GM19025 (cell line): ENCODE measurements around the gene ATP6V1C2.
"Not testable (repeated sequence)": the region's sequence is repeated elsewhere in the genome, so short reads cannot be mapped to it uniquely, and the experiment has no call there.

Experiments
- ATAC-seq: cut with Tn5 transposase; IDR thresholded peaks from one replicate; pipeline ENCODE4 v1.9.1; 2021; ENCODE audit warnings: mild to moderate bottlenecking, low read depth, moderate library complexity; ENCODE audit not compliant: unreplicated experiment

Gene ATP6V1C2

DNA sequence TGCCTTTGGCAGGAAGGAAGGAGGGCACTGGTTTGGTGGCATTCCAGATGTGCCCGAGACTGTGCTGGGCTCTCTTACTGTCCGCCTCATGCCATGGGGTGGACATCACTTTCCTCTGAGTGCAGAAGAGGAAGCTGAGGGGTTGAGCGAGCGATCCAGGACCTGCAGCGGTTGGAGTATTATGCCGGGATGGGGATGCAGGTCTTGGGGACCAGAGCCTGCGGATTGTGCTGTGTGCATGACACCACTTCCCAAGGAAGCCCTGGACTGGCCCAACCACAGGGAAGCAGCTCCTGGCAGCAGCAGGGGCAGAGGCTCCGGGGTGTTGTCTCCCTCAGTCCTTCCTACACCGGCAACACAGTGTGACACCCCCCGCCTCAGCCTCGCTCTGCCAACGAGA is 44.5 kb downstream of the ATP6V1C2 start:
- no peak for ATAC-seq

DNA sequence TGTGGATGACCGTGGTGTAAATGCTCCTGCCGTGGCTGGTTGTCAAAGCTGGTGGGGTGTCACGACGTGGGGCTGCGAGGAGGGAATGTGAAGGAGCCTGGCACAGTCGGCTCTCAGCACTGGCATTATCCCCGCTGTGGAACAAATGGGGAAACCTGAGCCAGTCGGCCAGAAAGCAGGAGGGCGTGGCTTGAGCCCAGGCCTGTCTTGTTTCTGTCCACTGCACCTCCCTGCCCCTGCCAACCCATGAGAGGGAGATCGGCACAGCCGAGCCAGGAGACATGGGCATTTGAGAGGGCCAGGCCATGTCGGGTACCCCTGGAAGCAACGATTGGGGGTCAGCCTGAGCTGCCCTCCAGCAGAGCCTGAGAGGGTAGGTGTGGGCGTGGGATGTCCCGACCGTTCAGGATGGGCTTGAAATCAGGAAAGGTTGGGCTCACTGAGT is 46.7 kb downstream of the ATP6V1C2 start:
- no peak for ATAC-seq

DNA sequence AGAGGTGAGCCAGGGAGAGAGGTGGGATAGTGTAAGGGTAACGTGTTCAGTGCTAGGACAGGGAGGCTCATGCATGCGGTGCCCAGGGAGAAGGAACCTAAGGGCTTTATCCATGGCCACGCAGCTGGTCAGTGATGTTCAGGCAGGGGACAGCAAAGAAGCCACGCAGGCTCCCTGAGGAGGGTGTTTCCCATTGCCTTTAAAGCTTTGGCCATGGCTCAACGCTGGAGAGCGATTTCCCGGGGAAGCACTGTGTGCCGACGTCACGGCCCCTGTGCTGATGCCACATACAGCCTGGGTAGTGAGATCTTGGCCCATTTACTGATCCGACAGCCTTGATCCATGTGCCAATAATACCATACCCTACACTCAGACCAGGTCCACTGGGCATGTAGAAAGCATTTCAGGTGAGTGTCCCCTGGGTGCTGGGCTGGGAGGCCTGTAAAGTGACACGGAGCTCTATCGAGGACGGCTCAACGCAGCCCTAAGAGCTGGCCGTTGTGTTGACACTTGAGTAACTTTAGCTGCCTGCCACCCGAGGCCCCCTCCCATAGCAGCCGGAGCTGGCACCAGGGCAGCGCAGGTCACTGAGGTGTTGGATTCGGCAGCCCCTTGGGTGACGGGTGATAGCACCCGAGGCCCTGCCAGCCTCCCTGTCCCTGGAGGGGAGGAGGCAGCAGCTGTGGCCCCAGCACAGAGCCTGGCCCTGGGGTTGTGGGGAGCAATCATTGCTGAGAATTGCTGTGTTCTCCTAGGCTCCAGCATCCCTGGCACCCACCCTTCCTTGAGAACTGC is 49.7 kb downstream of the ATP6V1C2 start:
- no peak for ATAC-seq

DNA sequence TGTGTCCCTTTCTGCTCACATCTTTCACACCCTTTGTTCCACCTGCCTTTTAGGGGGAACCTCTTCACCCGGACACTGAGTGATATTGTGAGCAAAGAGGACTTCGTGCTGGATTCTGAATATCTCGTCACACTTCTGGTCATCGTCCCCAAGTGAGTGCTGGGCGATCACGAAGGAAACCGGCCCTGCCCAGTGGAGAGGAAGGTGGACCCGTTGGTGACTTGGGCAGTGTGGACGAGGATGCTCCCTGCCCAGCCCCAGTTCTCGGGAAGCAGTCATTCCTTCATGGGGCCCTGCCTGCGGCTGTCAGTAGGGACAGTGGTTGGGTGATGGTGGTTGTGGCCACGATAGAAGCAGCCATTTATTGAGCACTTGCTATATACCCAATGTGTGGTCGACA is 50.4 kb downstream of the ATP6V1C2 start:
- no peak for ATAC-seq

DNA sequence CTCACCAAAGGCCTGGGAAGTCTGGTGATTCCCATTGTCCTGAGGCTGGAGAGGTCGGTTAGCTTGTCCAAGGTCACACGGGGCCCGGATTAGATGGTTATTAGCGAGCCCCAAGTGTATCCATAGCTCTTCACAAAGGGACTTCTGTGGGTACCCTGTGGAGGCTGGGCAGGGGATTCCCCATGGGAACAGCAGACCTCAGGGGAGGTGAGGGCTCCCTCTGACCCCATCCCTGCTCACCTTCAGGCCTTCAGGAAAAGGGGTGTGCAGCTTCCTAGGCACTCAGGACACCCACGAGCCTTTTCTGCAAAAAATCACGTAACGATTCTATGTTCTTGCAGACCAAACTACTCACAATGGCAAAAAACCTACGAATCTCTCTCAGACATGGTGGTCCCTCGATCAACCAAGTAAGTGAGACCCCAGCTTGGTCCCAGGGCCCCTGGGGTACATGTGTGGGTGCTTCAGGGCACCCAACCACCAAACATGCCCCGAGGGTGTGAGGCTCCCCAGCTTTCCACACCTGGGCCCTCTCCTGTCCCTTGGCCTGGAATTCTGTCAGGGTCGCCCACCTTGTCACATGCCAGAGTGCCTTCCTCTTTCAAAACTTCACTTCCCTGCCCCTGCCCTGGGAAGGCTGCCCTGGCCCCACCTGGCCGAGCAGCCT is 50.9 kb downstream of the ATP6V1C2 start:
- no peak for ATAC-seq

DNA sequence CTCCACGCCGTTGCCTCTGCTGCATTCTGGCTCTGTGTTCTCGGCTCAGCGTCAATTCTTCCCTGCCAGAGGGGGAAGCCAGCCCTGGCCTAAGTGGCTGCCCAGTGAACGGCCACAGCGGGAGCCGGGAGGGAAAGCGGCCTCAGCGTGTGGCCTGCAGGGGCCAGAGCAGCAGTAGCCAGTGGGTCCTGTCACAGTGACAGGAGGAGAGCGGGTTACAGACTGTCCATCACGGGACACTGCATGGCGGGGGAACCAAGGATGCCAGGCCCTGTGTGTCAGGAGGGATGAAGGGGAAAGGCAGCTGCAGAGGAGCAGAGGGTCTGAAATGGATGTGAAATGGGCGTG is 51.4 kb downstream of the ATP6V1C2 start:
- no peak for ATAC-seq

DNA sequence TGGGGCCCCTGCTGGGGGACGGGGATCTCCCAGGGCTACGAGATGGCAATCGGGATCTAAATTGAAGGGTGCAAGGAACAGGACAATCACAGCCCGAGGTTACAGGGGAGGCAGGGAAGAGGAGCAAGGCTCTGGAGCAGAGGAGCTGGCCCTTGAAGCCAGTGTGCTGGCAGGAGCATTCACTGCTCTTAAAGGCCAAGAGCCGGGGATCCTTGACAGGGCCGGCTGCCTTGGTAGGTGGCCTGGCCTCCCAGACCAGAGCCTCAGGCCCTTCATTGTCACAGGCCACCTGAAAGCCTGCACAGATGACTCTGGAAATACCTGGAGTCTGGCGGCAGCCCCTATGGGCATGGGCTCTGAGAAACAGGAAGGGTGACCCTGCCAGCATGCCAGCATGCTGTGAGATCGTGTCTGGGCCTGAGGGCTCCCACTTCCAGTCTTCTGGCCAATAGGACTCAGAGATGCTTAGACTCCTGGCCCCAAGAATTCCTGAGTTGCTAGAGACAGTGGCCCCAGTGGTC is 52.5 kb downstream of the ATP6V1C2 start:
- ATAC-seq, result no peak

DNA sequence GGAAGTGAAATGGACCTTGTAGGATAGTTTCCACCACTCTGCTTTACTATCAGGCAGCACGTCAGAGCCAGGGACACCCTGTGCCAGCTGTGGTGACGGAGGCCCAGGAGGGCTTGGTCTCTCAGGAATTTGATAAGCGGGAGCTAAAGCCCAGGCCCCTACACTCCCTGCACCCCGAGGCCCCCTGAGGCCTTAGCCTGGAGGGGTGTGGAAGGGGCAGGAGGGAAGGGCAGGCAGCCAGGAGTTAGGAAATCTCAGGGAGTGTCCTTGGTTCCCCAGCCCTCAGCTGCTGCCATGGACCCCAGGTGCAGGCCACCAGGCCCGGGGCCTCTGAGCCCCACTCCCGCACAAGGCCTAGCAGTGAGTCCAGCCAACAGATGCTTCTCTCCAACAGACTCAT is 53.0 kb downstream of the ATP6V1C2 start:
- no peak for ATAC-seq

DNA sequence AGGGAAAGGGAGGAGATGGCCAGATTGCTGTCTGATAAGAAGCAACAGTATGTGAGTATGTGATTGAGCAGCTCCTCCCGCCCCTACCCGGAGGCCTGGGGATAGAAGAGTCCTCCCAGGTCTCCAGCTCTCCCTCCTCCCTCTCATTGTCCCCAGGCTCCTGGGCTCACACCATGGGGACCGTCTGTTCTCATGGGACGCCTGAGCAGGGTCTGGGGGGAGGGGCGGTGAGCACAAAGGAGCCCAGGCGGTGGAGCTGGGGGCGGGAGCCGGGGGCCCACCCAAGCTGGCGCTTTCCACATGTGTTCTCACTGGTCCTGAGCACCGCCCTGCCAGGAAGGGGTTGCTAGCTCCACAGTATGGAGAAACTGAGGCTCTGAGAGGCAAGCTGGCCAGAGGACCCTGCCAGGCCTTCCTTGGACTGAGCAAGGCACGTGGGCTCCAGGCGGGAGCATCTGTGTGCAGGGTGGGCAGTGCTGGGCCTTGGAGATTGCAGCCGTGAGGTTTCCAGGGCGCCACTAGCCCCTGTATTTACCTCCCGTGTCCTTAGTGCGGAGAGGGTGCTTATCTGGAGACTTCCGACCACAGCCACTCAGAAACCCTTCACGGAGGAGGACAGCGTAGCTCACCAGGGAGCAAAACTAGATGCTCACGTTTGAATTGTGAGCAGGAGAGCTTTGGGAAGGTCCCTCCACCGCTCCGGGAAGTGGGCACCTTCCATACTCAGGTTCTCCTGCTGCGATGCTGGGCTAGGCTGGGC is 53.8 kb downstream of the ATP6V1C2 start:
- no peak for ATAC-seq

DNA sequence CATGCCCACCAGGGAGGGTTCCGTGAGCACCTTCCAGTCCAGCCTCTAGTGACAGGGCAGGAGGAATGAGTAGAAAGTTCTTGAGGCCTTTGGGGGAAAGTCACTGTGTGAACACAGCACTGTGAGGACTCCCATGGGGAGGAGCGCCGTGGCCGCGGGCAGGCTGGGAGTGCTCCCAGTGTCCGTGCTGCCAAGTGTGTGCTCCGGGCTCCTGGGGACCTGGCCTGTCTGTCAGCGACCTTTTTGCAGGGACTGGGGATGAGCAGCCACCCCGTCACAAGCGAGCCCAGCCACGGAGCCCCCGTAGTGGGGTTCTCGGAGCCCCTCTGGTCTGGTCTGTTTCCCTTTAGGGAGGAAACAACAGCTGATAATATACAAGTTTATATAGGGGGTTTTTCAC is 54.4 kb downstream of the ATP6V1C2 start:
- no peak for ATAC-seq

DNA sequence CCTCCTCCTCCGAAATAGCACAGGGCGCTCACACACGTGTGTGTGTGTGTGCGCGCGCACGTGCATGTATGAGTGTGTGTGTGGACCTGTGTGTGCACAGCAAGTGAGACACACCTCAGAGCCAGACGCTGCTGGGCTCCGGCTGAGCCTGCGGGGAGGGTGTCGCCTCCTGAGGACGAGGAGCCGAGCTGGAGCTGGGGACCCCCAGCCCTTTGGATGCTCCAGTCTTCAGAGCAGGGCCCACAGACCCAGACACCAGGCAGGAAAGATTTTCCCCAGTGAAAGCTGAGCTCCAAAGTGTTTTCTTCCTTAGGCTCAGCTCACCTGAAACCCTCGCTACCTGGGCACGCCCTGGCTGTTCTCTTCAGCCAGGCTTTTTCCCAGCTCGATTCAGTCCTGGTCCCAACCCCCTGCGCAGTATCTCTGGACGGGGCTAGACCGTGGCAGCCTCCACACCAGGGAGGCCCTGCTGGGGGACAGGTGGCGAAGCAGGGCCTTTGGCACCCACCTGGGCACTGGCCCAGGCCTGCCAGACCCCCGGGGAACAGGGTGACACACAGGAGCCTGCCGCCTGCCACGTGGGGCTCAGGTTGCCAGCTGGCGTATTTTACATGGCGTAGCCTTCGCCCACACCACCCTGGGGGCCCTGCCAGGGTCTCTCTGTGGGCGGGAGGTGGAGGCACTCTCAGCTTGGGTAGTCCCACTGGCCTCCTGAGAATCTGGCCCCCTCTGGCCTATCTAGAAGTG is 55.0 kb downstream of the ATP6V1C2 start:
- no peak for ATAC-seq

DNA sequence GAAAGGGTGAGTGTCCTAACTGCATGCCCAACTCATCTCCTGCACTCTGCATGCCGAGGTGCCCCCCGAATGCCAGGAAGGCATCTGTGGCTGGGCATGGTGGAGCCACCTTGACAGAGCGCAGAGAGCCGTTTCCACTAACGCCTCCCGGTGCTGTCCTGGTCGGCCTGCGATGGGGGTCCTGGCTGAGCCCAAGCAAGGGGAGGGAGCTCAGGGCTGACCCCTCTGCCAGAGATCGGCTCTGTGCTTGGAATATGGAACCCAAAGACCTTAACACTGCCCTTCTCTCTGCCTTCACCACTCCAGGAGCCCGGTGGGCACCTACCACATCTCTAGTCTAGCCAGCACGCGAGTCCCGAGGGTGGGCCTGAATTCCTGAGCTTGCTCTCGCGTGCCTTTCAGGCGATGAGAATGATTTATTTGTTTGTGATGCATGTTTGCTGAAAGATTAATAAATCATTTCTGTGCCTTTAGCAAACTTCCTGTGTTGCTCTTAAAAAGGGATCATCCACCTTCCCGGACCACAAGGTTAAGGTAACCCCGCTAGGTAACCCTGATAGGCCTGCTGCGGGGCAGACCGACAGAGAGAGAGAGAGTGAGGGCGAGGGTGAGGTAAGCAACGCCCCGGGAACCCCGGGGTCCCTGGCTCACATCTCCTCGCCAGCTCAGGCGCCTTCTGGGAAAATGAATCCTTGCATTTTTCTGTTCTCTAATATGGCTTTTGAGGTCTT is 55.8 kb downstream of the ATP6V1C2 start:
- no peak for ATAC-seq

DNA sequence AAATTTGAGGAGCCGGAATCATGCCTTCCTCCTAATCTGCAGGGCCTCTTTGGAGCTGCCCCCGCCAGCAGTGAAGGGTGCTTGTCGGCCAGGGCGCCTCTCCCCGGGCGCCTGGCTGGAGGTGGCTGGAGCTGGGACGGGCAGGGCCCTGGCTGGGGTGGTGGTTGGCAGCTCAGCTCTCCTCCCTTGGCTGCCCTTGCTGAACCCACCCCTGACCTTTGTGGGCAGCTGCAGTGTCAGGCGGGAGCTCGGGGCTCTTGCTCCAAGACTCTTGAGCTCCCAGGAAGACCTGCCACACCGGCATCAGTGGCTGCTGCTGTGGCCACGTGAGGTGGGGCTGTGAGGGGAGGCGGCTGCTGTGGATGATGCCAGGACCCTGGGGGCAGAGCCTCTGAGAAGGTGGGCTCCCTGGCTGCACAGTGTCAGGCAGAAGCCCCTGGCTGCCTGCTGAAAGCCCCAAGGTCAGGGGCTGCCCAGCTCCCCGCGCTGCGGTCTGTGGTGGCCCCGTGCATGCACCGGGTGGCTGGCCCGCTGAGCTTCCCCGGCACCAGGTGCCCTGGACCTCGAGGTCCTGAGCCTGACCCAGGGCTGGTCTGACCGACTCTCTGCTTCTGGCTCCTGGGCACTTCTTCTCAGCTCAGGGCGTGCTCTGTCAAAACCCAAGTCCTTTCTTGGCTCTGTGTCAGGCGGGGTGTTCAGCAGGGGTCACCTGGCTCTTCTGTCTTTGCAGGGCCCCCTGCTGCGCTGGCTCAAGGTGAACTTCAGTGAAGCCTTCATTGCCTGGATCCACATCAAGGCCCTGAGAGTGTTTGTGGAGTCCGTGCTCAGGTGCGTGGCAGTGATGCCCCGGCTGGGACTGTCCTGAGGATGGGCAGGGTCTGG is 56.7 kb downstream of the ATP6V1C2 start:
- ATAC-seq, result no peak

DNA sequence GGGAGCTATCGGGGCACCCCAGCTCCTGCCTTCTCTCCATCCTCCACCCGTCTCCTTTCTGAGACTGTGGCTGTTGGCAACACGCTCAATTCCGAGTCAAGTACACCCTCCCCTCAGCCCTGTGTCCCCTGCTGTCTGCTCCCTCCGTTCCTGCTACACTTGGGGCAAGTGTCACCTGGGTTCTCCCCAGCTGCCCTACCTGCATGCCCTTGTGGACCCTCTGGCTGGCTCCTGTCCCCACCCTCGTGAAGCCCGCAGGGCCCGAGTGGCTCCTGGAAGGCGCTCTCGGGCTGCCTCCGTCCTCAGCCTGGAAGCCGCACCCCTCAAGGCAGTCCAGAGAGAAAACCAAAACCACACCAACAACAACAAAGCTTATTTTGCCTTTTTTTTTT is 57.3 kb downstream of the ATP6V1C2 start:
- ATAC-seq, result no peak

DNA sequence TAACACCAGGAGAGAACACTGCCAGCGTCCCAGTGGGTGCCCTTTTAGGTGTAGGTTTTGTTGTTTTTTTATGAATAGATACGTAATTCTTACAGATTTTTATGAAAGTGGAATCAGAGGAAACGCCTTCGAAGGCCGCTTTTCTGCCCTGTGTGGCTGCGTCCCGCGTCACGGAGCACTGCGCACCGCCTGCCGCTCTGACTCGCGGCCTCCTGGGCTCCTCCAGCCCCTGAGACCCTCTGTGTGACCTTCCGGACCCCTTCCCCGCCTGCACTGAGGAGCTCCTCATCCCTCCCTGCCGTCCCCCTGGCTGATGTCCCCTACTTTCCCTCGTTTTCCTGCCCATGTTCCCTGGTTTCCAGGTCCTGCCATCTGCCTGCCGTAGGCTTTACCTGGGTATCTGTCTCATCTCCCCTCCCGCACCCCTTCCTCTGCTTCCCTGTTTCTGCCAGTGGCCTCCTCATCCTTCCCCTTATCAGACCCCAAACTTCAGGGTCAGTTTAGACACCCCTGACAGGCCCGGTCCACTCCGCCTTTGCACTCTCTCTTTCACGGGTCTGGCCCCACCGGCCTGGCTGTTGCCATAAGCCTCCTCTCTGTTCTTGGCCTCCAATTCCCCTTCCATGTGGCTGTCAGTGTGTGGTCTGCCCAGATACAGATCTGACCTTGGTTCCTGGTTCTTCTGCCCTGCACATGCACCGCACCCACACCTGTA is 58.5 kb downstream of the ATP6V1C2 start:
- ATAC-seq, result no peak

DNA sequence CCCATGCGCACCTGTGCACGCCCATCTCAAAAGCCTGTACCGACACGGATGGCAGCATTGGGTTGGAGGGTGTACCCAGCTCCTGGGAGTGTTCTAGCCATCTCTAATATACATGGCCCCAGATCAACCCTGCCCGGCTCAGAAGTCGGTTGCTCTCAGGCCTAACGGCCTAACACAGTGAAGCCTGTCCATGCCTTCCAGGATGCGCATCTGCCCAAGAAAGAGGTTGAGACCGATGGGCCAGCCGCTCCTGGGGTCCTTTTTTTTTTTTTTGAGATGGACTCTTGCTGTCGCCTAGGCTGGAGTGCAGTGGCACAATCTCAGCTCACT is 59.0 kb downstream of the ATP6V1C2 start:
- no peak for ATAC-seq

DNA sequence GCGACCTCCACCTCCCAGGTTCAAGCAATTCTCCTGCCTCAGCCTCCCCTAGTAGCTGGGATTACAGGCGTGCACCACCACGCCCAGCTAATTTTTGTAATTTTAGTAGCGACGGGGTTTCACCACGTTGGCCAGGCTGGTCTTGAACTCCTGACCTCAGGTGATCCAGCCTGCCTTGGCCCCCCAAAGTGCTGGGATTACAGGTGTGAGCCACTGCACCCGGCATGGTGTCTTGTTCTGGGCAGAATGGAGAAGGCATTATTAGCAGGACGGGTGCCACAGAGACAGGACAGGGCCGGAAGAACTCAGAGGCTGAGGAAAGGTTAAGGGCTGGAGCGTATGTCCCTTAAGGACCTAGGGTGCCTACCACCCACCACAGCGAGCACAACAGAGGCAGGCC is 59.4 kb downstream of the ATP6V1C2 start:
- not testable (repeated sequence) for ATAC-seq

DNA sequence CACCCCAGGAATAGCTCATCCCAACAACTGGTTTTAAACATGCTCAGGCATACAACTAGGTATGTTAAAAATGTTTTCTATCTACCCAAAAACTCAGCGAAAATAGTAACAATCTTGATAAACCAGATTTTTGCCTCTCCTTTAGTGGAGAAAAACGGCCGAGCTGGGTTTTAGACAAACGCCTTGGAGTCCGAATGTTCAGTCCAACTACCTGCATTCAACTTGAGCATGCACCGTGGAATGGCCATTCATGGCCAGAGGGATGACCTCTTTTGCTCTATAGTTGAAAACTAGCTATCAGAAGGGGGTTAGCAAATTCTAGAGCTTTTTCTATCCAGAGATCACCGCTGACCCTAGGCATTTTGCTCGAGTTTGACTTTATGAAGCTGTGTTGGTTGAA is 60.3 kb downstream of the ATP6V1C2 start:
- ATAC-seq, result no peak

DNA sequence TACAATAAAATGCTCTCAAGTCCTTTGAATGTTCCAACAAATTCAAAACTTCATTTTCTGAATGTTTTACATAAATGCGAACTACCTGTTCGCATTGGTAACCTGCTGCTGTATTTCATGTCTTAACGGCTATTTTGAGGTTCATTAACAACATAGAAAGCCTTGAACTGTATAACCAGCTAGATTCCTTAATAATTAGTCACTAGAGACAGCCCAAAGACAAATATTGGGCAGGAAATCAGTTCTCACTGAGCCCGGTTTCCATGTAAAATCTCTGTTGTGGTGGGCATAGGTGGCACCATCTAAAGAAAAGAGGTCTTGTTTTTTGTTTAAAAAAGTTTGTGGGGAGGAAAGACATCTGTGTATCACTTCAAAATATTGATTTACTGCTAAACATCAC is 62.0 kb downstream of the ATP6V1C2 start:
- ATAC-seq, result no peak
